ENCODE measurements around the gene ZNF268. TPM values are rescaled to one million over a fixed set of nuclear protein-coding genes. Genes with fewer than 3 reads are reported as not detected.

The ZNF268 gene
- total RNA-seq, 6 donors from 2014 or later: 15.5 to 37.7 (median 20.9) TPM

DNA sequence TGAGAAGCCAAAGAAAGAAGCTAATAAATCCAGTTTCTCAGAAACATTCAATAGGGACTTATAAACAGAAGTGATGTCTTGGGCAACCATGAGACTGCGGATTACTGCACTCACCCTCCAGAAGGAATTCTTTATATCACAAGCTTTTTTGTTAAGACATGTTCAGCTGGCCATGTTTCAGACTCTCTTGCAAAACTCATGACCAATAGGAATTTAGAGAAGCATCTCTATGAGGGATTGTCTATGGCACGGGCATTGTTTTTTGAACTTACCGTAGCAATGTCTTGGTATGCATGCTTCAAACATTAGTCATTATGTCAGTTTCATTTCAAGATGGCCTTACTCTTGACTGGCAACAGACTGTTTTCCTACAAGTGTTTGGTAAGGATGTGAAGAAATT is 15.5 kb upstream of the ZNF268 start:
- H3K27me3 ChIP-seq: no peaks in the 10 kb centered on the region
- H3K9me3 ChIP-seq: peaks cover 32 to 93% (median 47%) of the 10 kb centered on the region in 4 donors
- no peaks in the 10 kb centered on the region for H3K4me1 ChIP-seq
- no peak overlapping the region for H3K4me3 ChIP-seq
- no peak overlapping the region for H3K27ac ChIP-seq
- ATAC-seq (ENCODE audit: low FRiP score in 2 of 2): no peak
- TF ChIP-seq CTCF (IDR thresholded peaks at IDR 0.05): no peak
- no peak for TF ChIP-seq POLR2A (IDR thresholded peaks at IDR 0.05)
- no peak for TF ChIP-seq POLR2AphosphoS5 (IDR thresholded peaks at IDR 0.05)
- TF ChIP-seq EP300 (IDR thresholded peaks at IDR 0.05): no peak
- H3K36me3 ChIP-seq: no peaks in the 10 kb centered on the region
- WGBS, 2 donors: 87 to 95% methylated on average over 3 of the region's 3 CpGs
- DNase-seq: no peak

- Histone ChIP-seq H3K9me3 (peaks cover 16 to 69% (median 28%) of the 10 kb centered on the region in 4 donors), H3K4me3 (no peak overlapping the region), H3K27ac (no peak overlapping the region), H3K36me3 (no peaks in the 10 kb centered on the region), H3K27me3 (no peaks in the 10 kb centered on the region), H3K4me1 (no peaks in the 10 kb centered on the region)
- no peak for ATAC-seq (ENCODE audit: low FRiP score in 2 of 2)
- no peak for TF ChIP-seq POLR2AphosphoS5 (IDR thresholded peaks at IDR 0.05)
- DNase-seq: no peak
- WGBS, 2 donors: 78 to 84% methylated on average over 1 of the region's 1 CpG
Observed at GRCh38 chr12:133172491-133172890, 8.8 kb upstream of the ZNF268 start.

DNA sequence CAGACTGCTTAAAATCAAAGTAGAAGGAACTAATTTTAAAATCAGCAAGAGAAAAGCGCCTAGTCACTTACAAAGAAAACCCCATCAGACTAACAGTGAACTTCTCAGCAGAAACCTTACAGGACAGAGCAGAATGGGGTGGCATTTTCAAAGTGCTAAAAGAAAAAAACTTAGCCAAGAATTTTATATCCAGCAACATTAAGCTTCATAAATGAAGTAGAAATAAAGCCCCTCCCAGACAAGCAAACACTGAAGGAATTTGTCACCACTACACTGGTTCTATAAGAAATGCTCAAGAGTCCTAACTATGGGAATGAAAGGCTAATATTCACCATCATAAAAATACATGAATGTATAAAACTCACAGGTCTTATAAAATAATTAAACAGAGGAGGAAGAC is 6.4 kb upstream of the ZNF268 start:
- no peak for TF ChIP-seq CTCF (IDR thresholded peaks at IDR 0.05)
- no peak for TF ChIP-seq EP300 (IDR thresholded peaks at IDR 0.05)
- TF ChIP-seq POLR2AphosphoS5 (IDR thresholded peaks at IDR 0.05): no peak
- no peak for TF ChIP-seq POLR2A (IDR thresholded peaks at IDR 0.05)
- 81 to 91% methylated on average over 1 of the region's 1 CpG for WGBS, 2 donors
- no peaks in the 10 kb centered on the region for H3K36me3 ChIP-seq
- DNase-seq (no peak), ATAC-seq (ENCODE audit: low FRiP score in 2 of 2) (no peak)
- H3K4me3 ChIP-seq: no peak overlapping the region
- H3K9me3 ChIP-seq: peaks cover 16 to 52% (median 28%) of the 10 kb centered on the region in 4 donors
- H3K4me1 ChIP-seq: no peaks in the 10 kb centered on the region
- no peak overlapping the region for H3K27ac ChIP-seq
- no peaks in the 10 kb centered on the region for H3K27me3 ChIP-seq

GRCh38 chr12:133180669-133181068 is 626 bp upstream of the ZNF268 start:
- DNase-seq: no peak
- Histone ChIP-seq H3K27ac (peak overlapping the region in 1 of 4 donors; percentile 73), H3K4me1 (peaks cover 6 to 14% (median 8%) of the 10 kb centered on the region in 4 donors), H3K27me3 (no peaks in the 10 kb centered on the region), H3K36me3 (peaks cover 5 to 29% (median 23%) of the 10 kb centered on the region in 4 donors), H3K4me3 (peak overlapping the region in 1 of 4 donors; percentile 89), H3K9me3 (peaks cover 8 to 50% (median 34%) of the 10 kb centered on the region in 4 donors)
- WGBS, 2 donors: 98% methylated on average over 8 of the region's 8 CpGs
- ATAC-seq (ENCODE audit: low FRiP score in 2 of 2): no peak
- TF ChIP-seq EP300 (IDR thresholded peaks at IDR 0.05) (no peak), POLR2A (IDR thresholded peaks at IDR 0.05) (no peak), POLR2AphosphoS5 (IDR thresholded peaks at IDR 0.05) (no peak), CTCF (IDR thresholded peaks at IDR 0.05) (no peak)

DNA sequence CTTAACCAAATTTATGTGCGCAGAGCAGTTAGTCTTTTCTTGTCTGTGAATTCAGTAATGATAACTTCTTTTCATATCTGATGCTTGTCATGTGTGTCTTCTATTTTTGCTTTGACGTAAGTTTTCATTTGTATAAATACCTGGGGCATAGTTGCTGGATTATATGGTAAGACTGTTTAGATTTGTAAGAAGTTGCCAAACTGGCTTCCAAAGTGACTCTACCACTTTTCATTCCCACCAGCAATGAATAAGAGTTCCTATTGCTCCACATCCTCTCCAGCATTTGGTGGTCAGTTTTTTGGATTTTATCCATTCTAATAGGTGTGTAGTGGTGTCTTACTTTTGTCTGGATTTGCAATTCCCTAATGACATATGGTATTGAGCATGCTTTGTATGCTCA is 8.9 kb downstream of the ZNF268 start:
- WGBS, 2 donors: 97 to 98% methylated on average over 2 of the region's 2 CpGs
- Histone ChIP-seq H3K4me1 (no peaks in the 10 kb centered on the region), H3K27ac (no peak overlapping the region), H3K4me3 (no peak overlapping the region), H3K9me3 (peaks cover 73 to 100% (median 98%) of the 10 kb centered on the region in 4 donors), H3K27me3 (no peaks in the 10 kb centered on the region), H3K36me3 (peaks cover 80 to 100% (median 99%) of the 10 kb centered on the region in 4 donors)
- DNase-seq (no peak), ATAC-seq (ENCODE audit: low FRiP score in 2 of 2) (no peak)
- no peak for TF ChIP-seq POLR2AphosphoS5 (IDR thresholded peaks at IDR 0.05)
- TF ChIP-seq CTCF (IDR thresholded peaks at IDR 0.05): no peak
- no peak for TF ChIP-seq POLR2A (IDR thresholded peaks at IDR 0.05)
- no peak for TF ChIP-seq EP300 (IDR thresholded peaks at IDR 0.05)
